HCT116 (cell line): ENCODE results near the gene CNTNAP5. TPM values are rescaled to one million over a fixed set of nuclear protein-coding genes. Genes with fewer than 3 reads are reported as not detected.

Source experiments
- ATAC-seq: fragments of 200-7000 bp; cut with Tn5 transposase; 2 replicates; pipeline ENCODE4 v1.9.1; 2020; ENCODE audit warnings: mild to moderate bottlenecking, moderate library complexity
- BruUV-seq: library from RNA; stranded (reverse); fragments of 400-500 nt; replicated peaks from 2 replicates; lab custom pipeline; 2021; lab: Mats Ljungman, UMichigan
- CTCF ChIA-PET: fragments of 300-600 bp; sonication (Branson Sonifier 250); formaldehyde crosslinking; loops from one replicate; lab custom pipeline; 2021; ENCODE audit warnings: antibody characterized with exemption; lab: Charles Lee
- POLR2A ChIA-PET: fragments of 300-600, 350-600 bp; sonication (Branson Sonifier 250); formaldehyde crosslinking; loops from one replicate; lab custom pipeline; 2021; ENCODE audit warnings: antibody characterized with exemption; lab: Charles Lee
- RAD21 ChIA-PET, 2 experiments: fragments of 300-600 bp; sonication (Branson Sonifier 250); formaldehyde crosslinking; loops; one replicate each; lab custom pipeline; 2023; ENCODE audit warnings: low total read pairs in 2 of 2; ENCODE audit not compliant: uncharacterized antibody in 2 of 2, unreplicated experiment in 2 of 2, low non-redundant PET in 1 of 2; lab: Charles Lee
- DNase-seq: peaks from one replicate; pipeline ENCODE4 v3.0.0-alpha.2; 2010; ENCODE audit warnings: low read depth, low spot score
- H2AFZ ChIP-seq: fragments of 200-600 bp; shearing (Covaris generic), sonication (generic); 2 replicates; pipeline ENCODE4 v1.6.1; 2017; ENCODE audit warnings: low read depth, mixed run types, mixed read lengths, antibody characterized with exemption, low read length; ENCODE audit not compliant: poor library complexity, severe bottlenecking
- H3K27ac ChIP-seq: 2 replicates; pipeline ENCODE4 v1.5.1; 2012; ENCODE audit warnings: low read depth, low read length
- H3K27me3 ChIP-seq: fragments of 200-600 bp; sonication (generic); 2 replicates; pipeline ENCODE4 v1.6.1; 2016; ENCODE audit warnings: mixed run types, low read length, mixed read lengths; ENCODE audit not compliant: insufficient read depth
- H3K36me3 ChIP-seq, 2 experiments: fragments of 200-500 bp in 1 of 2; fragments of 200-600 bp in 1 of 2; sonication (Bioruptor generic) in 1 of 2; sonication (generic) in 1 of 2; 2 replicates each; pipeline versions ENCODE4 v1.5.1 to v1.6.1; 2014 to 2016; ENCODE audit warnings: low read length in 2 of 2, inconsistent platforms in 1 of 2, mixed read lengths in 1 of 2, mixed run types in 1 of 2; ENCODE audit not compliant: insufficient read depth in 2 of 2, control insufficient read depth in 1 of 2
- H3K4me1 ChIP-seq, 2 experiments: fragments of 200-600 bp in 1 of 2; sonication (generic) in 1 of 2; 2 replicates each; pipeline versions ENCODE4 v1.5.1 to v1.6.1; 2012 to 2017; ENCODE audit warnings: low read length in 2 of 2, inconsistent platforms in 1 of 2, mild to moderate bottlenecking in 1 of 2, mixed read lengths in 1 of 2, mixed run types in 1 of 2, moderate library complexity in 1 of 2; ENCODE audit not compliant: insufficient read depth in 2 of 2, control insufficient read depth in 1 of 2
- H3K4me2 ChIP-seq: fragments of 200-600 bp; sonication (generic); 2 replicates; pipeline ENCODE4 v1.6.1; 2017; ENCODE audit warnings: mixed run types, low read length, mixed read lengths
- H3K4me3 ChIP-seq, 2 experiments: fragments of 200-600 bp in 1 of 2; sonication (generic) in 1 of 2; replicated peaks in 1 of 2; 2 replicates each; pipeline ENCODE4 v1.5.1; 2011 to 2016; ENCODE audit warnings: low read length in 2 of 2, control low read depth in 1 of 2, low read depth in 1 of 2, mild to moderate bottlenecking in 1 of 2, mixed read lengths in 1 of 2, mixed run types in 1 of 2
- H3K79me2 ChIP-seq: fragments of 200-600 bp; sonication (generic); 2 replicates; pipeline ENCODE4 v1.6.1; 2017; ENCODE audit warnings: mild to moderate bottlenecking, mixed run types, low read length, moderate library complexity, mixed read lengths; ENCODE audit not compliant: insufficient read depth
- H3K9ac ChIP-seq: fragments of 200-600 bp; sonication (generic); 2 replicates; pipeline ENCODE4 v1.6.1; 2016; ENCODE audit warnings: low read length, mixed read lengths
- H3K9me2 ChIP-seq: fragments of 200-600 bp; sonication (generic), shearing (Covaris generic); 2 replicates; pipeline ENCODE4 v1.6.1; 2017; ENCODE audit warnings: mixed run types, mild to moderate bottlenecking, moderate library complexity; ENCODE audit not compliant: insufficient read depth
- H3K9me3 ChIP-seq, 2 experiments: fragments of 200-500 bp in 1 of 2; fragments of 200-600 bp in 1 of 2; sonication (Bioruptor generic) in 1 of 2; sonication (generic) in 1 of 2; 2 replicates each; pipeline ENCODE4 v1.6.1; 2014 to 2017; ENCODE audit warnings: low read length in 2 of 2, mixed read lengths in 2 of 2, inconsistent platforms in 1 of 2, low read depth in 1 of 2, mild to moderate bottlenecking in 1 of 2, mixed run types in 1 of 2, moderate library complexity in 1 of 2; ENCODE audit not compliant: control insufficient read depth in 1 of 2, insufficient read depth in 1 of 2
- H4K20me1 ChIP-seq: fragments of 200-600 bp; sonication (generic), shearing (Covaris generic); 2 replicates; pipeline ENCODE4 v1.6.1; 2017; ENCODE audit warnings: mixed run types, mild to moderate bottlenecking, moderate library complexity; ENCODE audit not compliant: insufficient read depth
- ATF3 ChIP-seq: IDR thresholded peaks from 2 replicates; pipeline ENCODE4 v1.6.1; 2012
- CEBPB ChIP-seq: IDR thresholded peaks from 2 replicates; pipeline ENCODE4 v1.6.1; 2012; ENCODE audit warnings: low read depth
- EZH2 ChIP-seq: fragments of 200-600 bp; sonication (generic); IDR thresholded peaks from 2 replicates; pipeline ENCODE4 v1.6.1; 2017; ENCODE audit warnings: antibody characterized with exemption, mixed run types
- EZH2phosphoT487 ChIP-seq: fragments of 200-600 bp; IDR thresholded peaks from 2 replicates; pipeline ENCODE4 v1.6.1; 2018; ENCODE audit warnings: antibody characterized with exemption, borderline replicate concordance
- FOSL1 ChIP-seq: IDR thresholded peaks from 2 replicates; pipeline ENCODE4 v1.6.1; 2012; ENCODE audit warnings: low read depth
- JUND ChIP-seq: IDR thresholded peaks from 2 replicates; pipeline ENCODE4 v1.6.1; 2012
- POLR2A ChIP-seq: IDR thresholded peaks from 2 replicates; pipeline ENCODE4 v1.7.0; 2011; ENCODE audit warnings: borderline replicate concordance; ENCODE audit not compliant: insufficient read depth, insufficient read length; ENCODE audit errors: extremely low read depth
- POLR2AphosphoS5 ChIP-seq: IDR thresholded peaks from 2 replicates; pipeline ENCODE4 v1.6.1; 2011; ENCODE audit warnings: mild to moderate bottlenecking, low read depth, low read length, moderate library complexity
- REST ChIP-seq: IDR thresholded peaks from 2 replicates; pipeline ENCODE4 v1.6.1; 2012; ENCODE audit warnings: low read depth
- SRF ChIP-seq: IDR thresholded peaks from 2 replicates; pipeline ENCODE4 v1.6.1; 2012; ENCODE audit warnings: low read depth
- YY1 ChIP-seq: IDR thresholded peaks from 2 replicates; pipeline ENCODE4 v1.6.1; 2011; ENCODE audit warnings: low read length, low read depth, moderate library complexity, mild to moderate bottlenecking; ENCODE audit not compliant: insufficient replicate concordance; ENCODE audit errors: extremely low read depth
- intact Hi-C: fragments of 100-400 bp; cut with micrococcal nuclease; formaldehyde crosslinking; loops from 2 replicates; pipeline ENCODE4 v1.10.0; 2022
- total RNA-seq: library from RNA; stranded (reverse); gene quantifications from one replicate; pipeline ENCODE4 v1.2.1, GENCODE V29; 2021; ENCODE audit not compliant: unreplicated experiment

The CNTNAP5 gene
- total RNA-seq, 1 experiment from 2014 or later = not detected

- Histone ChIP-seq H3K4me1 (no peaks in the 10 kb centered on the region), H3K4me3 (no peak overlapping the region), H4K20me1 (no peaks in the 10 kb centered on the region), H3K27ac (no peak overlapping the region), H2AFZ (no peak overlapping the region), H3K27me3 (no peaks in the 10 kb centered on the region), H3K9me2 (no peaks in the 10 kb centered on the region), H3K9me3 (peaks cover 14 to 18% of the 10 kb centered on the region in 2 experiments; a peak in 2 of 4 replicates), H3K4me2 (no peak overlapping the region), H3K36me3 (no peaks in the 10 kb centered on the region), H3K9ac (no peak overlapping the region), H3K79me2 (no peaks in the 10 kb centered on the region)
- ChIA-PET POLR2A (no interaction called here), CTCF (no interaction called here), RAD21 (no interaction called here)
- no TSS peak for BruUV-seq
- intact Hi-C loops = no loop called here
- no peak for DNase-seq
- no peak for ATAC-seq
- TF ChIP-seq JUND (no peak), ATF3 (no peak), SRF (no peak), FOSL1 (no peak), EZH2phosphoT487 (no peak), CEBPB (no peak), YY1 (no peak), POLR2AphosphoS5 (no peak), POLR2A (no peak), REST (no peak), EZH2 (no peak)
These were observed 247.3 kb downstream of the CNTNAP5 start for GRCh38 chr2:124272261-124272841.
